Smooth muscle cell (in vitro differentiated cells): ENCODE data around the gene CHRNA3. TPM values are rescaled to one million over a fixed set of nuclear protein-coding genes. Genes with fewer than 3 reads are reported as not detected.

Experiments used
- DNase-seq: peaks from one replicate; lab custom pipeline; 2025; ENCODE audit not compliant: unreplicated experiment; lab: John Stamatoyannopoulos, UW
- H2AFZ ChIP-seq: fragments of 200-600 bp; sonication (generic); 2 replicates; pipeline ENCODE4 v1.6.0; 2016; ENCODE audit warnings: antibody characterized with exemption, low read depth, mild to moderate bottlenecking
- H3F3A ChIP-seq: fragments of 200-600 bp; sonication (generic); 2 replicates; pipeline ENCODE4 v1.6.0; 2017; ENCODE audit warnings: antibody characterized with exemption, low read depth
- H3K27ac ChIP-seq: fragments of 200-600 bp; sonication (generic); 2 replicates; pipeline ENCODE4 v1.5.1; 2016; ENCODE audit warnings: low read depth, mild to moderate bottlenecking
- H3K27me3 ChIP-seq: fragments of 200-600 bp; sonication (generic); 2 replicates; pipeline ENCODE4 v1.6.1; 2016; ENCODE audit warnings: low read depth, mild to moderate bottlenecking
- H3K36me3 ChIP-seq: fragments of 200-600 bp; sonication (generic); 2 replicates; pipeline ENCODE4 v1.5.1; 2016; ENCODE audit warnings: low read depth
- H3K4me1 ChIP-seq: fragments of 200-600 bp; sonication (generic); 2 replicates; pipeline ENCODE4 v1.5.1; 2016; ENCODE audit warnings: low read depth
- H3K4me2 ChIP-seq: fragments of 200-600 bp; sonication (generic); 2 replicates; pipeline ENCODE4 v1.6.0; 2016; ENCODE audit warnings: mild to moderate bottlenecking
- H3K4me3 ChIP-seq: fragments of 200-600 bp; sonication (generic); 2 replicates; pipeline ENCODE4 v1.5.1; 2016; ENCODE audit warnings: mild to moderate bottlenecking
- H3K79me2 ChIP-seq: fragments of 200-600 bp; sonication (generic); 2 replicates; pipeline ENCODE4 v1.6.0; 2016; ENCODE audit warnings: low read depth, mild to moderate bottlenecking
- H3K9ac ChIP-seq: fragments of 200-600 bp; sonication (generic); 2 replicates; pipeline ENCODE4 v1.6.0; 2016; ENCODE audit warnings: low read depth
- H3K9me3 ChIP-seq: fragments of 200-600 bp; sonication (generic); replicated peaks from 2 replicates; pipeline ENCODE4 v1.5.1; 2016; ENCODE audit warnings: low read depth
- H4K20me1 ChIP-seq: fragments of 200-600 bp; sonication (generic); 2 replicates; pipeline ENCODE4 v1.6.0; 2016; ENCODE audit warnings: low read depth
- CTCF ChIP-seq: fragments of 200-600 bp; sonication (generic); IDR thresholded peaks from 2 replicates; pipeline ENCODE4 v1.5.1; 2017; ENCODE audit warnings: borderline replicate concordance, mild to moderate bottlenecking, antibody characterized with exemption; ENCODE audit not compliant: insufficient read depth, poor library complexity, severe bottlenecking
- WGBS: methylation state at CpG from one replicate; pipeline ENCODE4 v1.1.7; 2016; ENCODE audit warnings: low lambda C conversion rate; 5-methylcytosine and 5-hydroxymethylcytosine counted together
- polyA plus RNA-seq: library from polyadenylated mRNA; unstranded; fragments of >200 nt; fragmentation: Nextera tagmentation; extraction: Ambion mirVana; gene quantifications from 2 replicates; pipeline ENCODE4 v1.2.1, GENCODE V29; 2016
- total RNA-seq: library from RNA; depleted of rRNA; stranded (reverse); fragments of >200 nt; gene quantifications from 2 replicates; pipeline ENCODE4 v1.2.3, GENCODE V29; 2014

The CHRNA3 gene
- total and polyA plus RNA-seq, 2 experiments from 2014 or later, result 0.31 TPM; not detected in 1

- Histone ChIP-seq H3F3A (no peaks in the 10 kb centered on the region), H3K4me3 (no peak overlapping the region), H3K79me2 (no peaks in the 10 kb centered on the region), H4K20me1 (no peaks in the 10 kb centered on the region), H3K27ac (no peak overlapping the region), H3K36me3 (no peaks in the 10 kb centered on the region), H2AFZ (no peak overlapping the region), H3K9me3 (no peaks in the 10 kb centered on the region), H3K9ac (no peak overlapping the region), H3K27me3 (peaks cover 8% of the 10 kb centered on the region), H3K4me1 (no peaks in the 10 kb centered on the region), H3K4me2 (no peak overlapping the region)
- no peak for DNase-seq
- 80% methylated on average over 9 of the region's 9 CpGs for WGBS
- no peak for TF ChIP-seq CTCF
Measured at GRCh38 chr15:78660584-78660983, 39.8 kb upstream of the CHRNA3 start.

- no peaks in the 10 kb centered on the region for H3K9me3 ChIP-seq
- H3K27ac ChIP-seq, result no peak overlapping the region
- no peak overlapping the region for H3K4me3 ChIP-seq
- no peak overlapping the region for H3K9ac ChIP-seq
- H3K36me3 ChIP-seq, result no peaks in the 10 kb centered on the region
- no peaks in the 10 kb centered on the region for H3K79me2 ChIP-seq
- H3K4me2 ChIP-seq, result no peak overlapping the region
- H3K4me1 ChIP-seq, result no peaks in the 10 kb centered on the region
- H4K20me1 ChIP-seq, result no peaks in the 10 kb centered on the region
- peaks cover 3% of the 10 kb centered on the region for H3K27me3 ChIP-seq
- TF ChIP-seq CTCF, result no peak
- DNase-seq, result no peak
- H2AFZ ChIP-seq, result no peak overlapping the region
- H3F3A ChIP-seq, result no peaks in the 10 kb centered on the region
Measured at GRCh38 chr15:78658823-78659222, 38.0 kb upstream of the CHRNA3 start.

- Histone ChIP-seq H3K9ac (no peak overlapping the region), H3F3A (no peaks in the 10 kb centered on the region), H3K4me2 (no peak overlapping the region), H3K27ac (no peak overlapping the region), H3K4me1 (no peaks in the 10 kb centered on the region), H3K79me2 (no peaks in the 10 kb centered on the region), H3K36me3 (no peaks in the 10 kb centered on the region), H2AFZ (no peak overlapping the region), H3K27me3 (peaks cover 3% of the 10 kb centered on the region), H4K20me1 (no peaks in the 10 kb centered on the region), H3K9me3 (no peaks in the 10 kb centered on the region), H3K4me3 (no peak overlapping the region)
- DNase-seq, result no peak
- TF ChIP-seq CTCF, result no peak
- 95% methylated on average over 4 of the region's 4 CpGs for WGBS
Measured at GRCh38 chr15:78654272-78654671, 33.5 kb upstream of the CHRNA3 start.

GRCh38 chr15:78651930-78652615, 31.3 kb upstream of the CHRNA3 start:
- Histone ChIP-seq H2AFZ (no peak overlapping the region), H3K79me2 (no peaks in the 10 kb centered on the region), H3K27ac (no peak overlapping the region), H3K36me3 (no peaks in the 10 kb centered on the region), H3K9me3 (no peaks in the 10 kb centered on the region), H3K4me2 (no peak overlapping the region), H3F3A (no peaks in the 10 kb centered on the region), H4K20me1 (no peaks in the 10 kb centered on the region), H3K4me1 (no peaks in the 10 kb centered on the region), H3K9ac (no peak overlapping the region), H3K27me3 (peaks cover 3% of the 10 kb centered on the region), H3K4me3 (no peak overlapping the region)
- TF ChIP-seq CTCF, result no peak
- DNase-seq, result no peak
- WGBS, result 96% methylated on average over 1 of the region's 1 CpG
